ENCODE data around the gene MTHFS. TPM values are rescaled to one million over a fixed set of nuclear protein-coding genes. Genes with fewer than 3 reads are reported as not detected.

The MTHFS gene
- 10 to 100 TPM; 27.3 to 28.4 TPM for total RNA-seq

DNA sequence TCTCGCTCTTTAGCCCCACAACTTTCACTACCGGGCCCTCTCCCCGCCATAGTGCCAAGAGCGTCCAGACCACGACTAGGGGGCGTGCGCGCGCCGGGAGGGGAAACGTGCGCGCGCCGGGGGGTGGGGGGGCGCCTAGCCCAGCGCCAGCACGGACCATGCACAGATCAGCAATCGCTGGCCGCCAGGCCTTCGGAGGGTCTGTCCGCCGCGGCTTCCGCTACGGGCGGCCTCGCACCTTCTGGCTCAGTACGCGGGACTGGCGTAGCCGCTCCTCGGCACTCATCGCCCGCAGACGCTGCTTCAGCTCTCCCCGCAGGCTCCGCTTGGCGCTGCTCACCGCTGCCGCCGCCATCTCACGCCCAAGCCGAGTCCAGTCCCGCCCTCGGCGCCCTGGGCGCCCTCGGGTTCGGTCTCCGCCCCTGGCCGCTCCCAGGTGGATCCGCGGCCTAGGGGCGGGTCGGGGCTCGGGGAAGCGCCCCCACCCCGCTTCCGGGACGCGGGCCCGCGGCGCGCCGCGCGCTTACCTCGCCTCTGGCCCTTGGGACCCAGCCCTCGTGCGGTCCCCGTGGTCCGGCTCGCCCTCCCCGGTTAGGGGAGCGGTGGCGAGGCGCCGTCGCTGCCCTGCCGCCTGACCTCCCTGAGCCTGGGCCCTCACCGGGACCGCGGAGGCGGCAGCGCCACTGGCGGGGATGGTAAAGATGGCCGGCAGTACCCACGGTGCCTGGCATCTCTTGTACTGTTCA lies at the start of gene MTHFS:
Gene MTHFS (minus strand): TSS at position 381 of the 746 bp plus-strand sequence. CDS start 26 bp downstream, at position 355.
- peaks cover 22% of the 10 kb centered on the region for H3K36me3 Mint-ChIP-seq (ENCODE audit: low read depth)
- POLR2A ChIA-PET, result interaction anchor here (0.7 to 4.7 kb wide), 14 partner anchors 9 to 76 kb away, joined by 3 to 38 read pairs (median 5); partner anchors contain the start of gene BCL2A1
- peak within 1 kb of the TSS; percentile 98 for H3K4me3 Mint-ChIP-seq
- peak within 1 kb of the TSS; percentile 100 for H3K27ac Mint-ChIP-seq
- CTCF ChIA-PET, result interaction anchor here (1.3 to 3.1 kb wide), 9 partner anchors 10 to 97 kb away, joined by 3 to 12 read pairs (median 6); no protein-coding TSS in a partner anchor
- peaks cover 47% of the 10 kb centered on the region for H3K4me1 Mint-ChIP-seq (ENCODE audit: low read depth)
- ATAC-seq, result peak; percentile 78
- no peaks in the 10 kb centered on the region for H3K27me3 Mint-ChIP-seq
- intact Hi-C loops (cut with micrococcal nuclease), result loop anchor here (2.0 kb wide), 1 partner anchor 70 kb away; no protein-coding TSS in a partner anchor
- no peaks in the 10 kb centered on the region for H3K9me3 Mint-ChIP-seq
- TF ChIP-seq, protein P1, sequence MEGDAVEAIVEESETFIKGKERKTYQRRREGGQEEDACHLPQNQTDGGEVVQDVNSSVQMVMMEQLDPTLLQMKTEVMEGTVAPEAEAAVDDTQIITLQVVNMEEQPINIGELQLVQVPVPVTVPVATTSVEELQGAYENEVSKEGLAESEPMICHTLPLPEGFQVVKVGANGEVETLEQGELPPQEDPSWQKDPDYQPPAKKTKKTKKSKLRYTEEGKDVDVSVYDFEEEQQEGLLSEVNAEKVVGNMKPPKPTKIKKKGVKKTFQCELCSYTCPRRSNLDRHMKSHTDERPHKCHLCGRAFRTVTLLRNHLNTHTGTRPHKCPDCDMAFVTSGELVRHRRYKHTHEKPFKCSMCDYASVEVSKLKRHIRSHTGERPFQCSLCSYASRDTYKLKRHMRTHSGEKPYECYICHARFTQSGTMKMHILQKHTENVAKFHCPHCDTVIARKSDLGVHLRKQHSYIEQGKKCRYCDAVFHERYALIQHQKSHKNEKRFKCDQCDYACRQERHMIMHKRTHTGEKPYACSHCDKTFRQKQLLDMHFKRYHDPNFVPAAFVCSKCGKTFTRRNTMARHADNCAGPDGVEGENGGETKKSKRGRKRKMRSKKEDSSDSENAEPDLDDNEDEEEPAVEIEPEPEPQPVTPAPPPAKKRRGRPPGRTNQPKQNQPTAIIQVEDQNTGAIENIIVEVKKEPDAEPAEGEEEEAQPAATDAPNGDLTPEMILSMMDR (IDR thresholded peaks at IDR 0.05), result peak; percentile 20
- DNase-seq, result peak; percentile 77

DNA sequence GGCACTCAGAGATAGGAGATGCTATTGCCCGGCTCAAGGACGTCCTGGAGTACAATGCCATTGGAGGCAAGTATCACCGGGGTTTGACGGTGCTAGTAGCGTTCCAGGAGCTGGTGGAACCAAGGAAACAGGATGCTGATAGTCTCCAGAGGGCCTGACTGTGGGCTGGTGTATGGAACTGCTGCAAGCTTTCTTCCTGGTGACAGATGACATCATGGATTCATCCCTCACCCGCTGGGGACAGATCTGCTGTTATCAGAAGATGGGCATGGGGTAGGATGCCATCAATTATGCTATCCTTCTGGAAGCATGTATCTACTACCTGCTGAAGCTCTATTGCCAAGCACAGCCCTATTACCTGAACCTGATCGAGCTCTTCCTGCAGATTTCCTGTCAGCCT lies 47.8 kb upstream of the MTHFS start:
- ChIA-PET CTCF (no interaction called here), POLR2A (interaction anchor here (0.6 kb wide), 1 partner anchor 16 kb away, joined by 3 read pairs; no protein-coding TSS in a partner anchor)
- Mint-ChIP-seq H3K4me1 (ENCODE audit: low read depth) (peaks cover 30% of the 10 kb centered on the region), H3K4me3 (no peak overlapping the region), H3K9me3 (no peaks in the 10 kb centered on the region), H3K27me3 (no peaks in the 10 kb centered on the region), H3K27ac (no peak overlapping the region), H3K36me3 (ENCODE audit: low read depth) (no peaks in the 10 kb centered on the region)
- TF ChIP-seq, protein P1 (IDR thresholded peaks at IDR 0.05), result no peak
- intact Hi-C loops (cut with micrococcal nuclease), result no loop called here
- no peak for ATAC-seq
- no peak for DNase-seq

DNA sequence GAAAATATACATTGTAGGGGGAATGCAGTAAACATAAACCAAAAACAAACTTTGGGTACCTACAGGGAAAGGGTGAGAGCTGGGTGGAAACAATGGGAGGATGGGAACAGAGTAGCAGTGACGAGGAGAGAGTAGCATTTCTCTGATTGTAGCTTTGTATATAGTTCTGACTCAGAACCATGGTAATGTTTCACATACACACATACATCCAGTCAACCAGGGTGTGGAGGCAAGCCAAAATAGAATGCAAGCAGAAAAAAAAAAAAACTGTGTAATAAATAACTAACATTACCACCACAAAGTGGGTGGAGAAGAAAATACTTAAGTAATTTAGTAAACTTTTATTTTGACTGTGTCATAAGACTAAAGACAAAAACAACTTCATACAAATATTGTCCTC lies 47.0 kb upstream of the MTHFS start:
- POLR2A ChIA-PET, result no interaction called here
- Mint-ChIP-seq H3K4me1 (ENCODE audit: low read depth) (peaks cover 29% of the 10 kb centered on the region), H3K27ac (no peak overlapping the region), H3K4me3 (no peak overlapping the region), H3K9me3 (no peaks in the 10 kb centered on the region), H3K36me3 (ENCODE audit: low read depth) (no peaks in the 10 kb centered on the region), H3K27me3 (no peaks in the 10 kb centered on the region)
- CTCF ChIA-PET, result no interaction called here
- TF ChIP-seq, protein P1 (IDR thresholded peaks at IDR 0.05), result no peak
- intact Hi-C loops (cut with micrococcal nuclease), result no loop called here
- ATAC-seq, result peak; percentile 73
- no peak for DNase-seq

DNA sequence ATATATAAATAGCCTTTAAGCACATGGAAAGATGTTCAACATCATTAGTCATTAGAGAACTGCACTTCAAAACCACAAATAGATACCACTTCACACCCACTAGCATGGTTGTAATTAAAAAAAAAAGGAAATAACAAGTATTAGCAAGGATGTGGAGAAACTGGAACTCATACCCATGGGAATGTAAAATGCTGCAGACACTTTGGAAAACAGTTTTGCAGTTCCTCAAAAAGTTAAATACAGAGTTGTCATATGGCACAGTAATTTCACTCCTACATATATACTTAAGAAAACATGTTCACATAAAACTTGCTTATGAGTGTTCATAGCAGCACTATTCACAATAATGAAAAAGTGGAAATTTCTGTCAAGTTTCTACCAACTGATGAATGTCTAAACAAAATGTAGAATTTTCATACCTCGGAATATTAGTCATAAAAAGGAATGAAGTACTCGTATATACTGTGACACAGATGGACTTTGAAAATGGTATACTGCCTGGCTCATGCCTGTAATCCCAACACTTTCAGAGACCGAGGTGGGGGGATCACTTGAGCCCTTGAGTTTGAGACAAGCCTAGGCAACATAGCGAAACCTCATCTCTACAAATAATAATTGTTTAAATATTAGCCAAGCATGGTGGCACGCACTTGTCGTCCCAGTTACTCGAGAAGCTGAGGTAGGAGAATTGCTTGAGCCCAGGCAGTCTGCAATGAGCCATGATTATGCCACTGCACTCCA lies 46.1 kb upstream of the MTHFS start:
- H3K9me3 Mint-ChIP-seq, result no peaks in the 10 kb centered on the region

More for the DNA sequence above, 46.1 kb upstream of the MTHFS start:
- Mint-ChIP-seq H3K36me3 (ENCODE audit: low read depth) (no peaks in the 10 kb centered on the region), H3K27ac (no peak overlapping the region), H3K4me3 (no peak overlapping the region), H3K27me3 (no peaks in the 10 kb centered on the region), H3K4me1 (ENCODE audit: low read depth) (peaks cover 20% of the 10 kb centered on the region)
- ChIA-PET CTCF (no interaction called here), POLR2A (no interaction called here)
- intact Hi-C loops (cut with micrococcal nuclease), result no loop called here
- TF ChIP-seq, protein P1 (IDR thresholded peaks at IDR 0.05), result no peak
- DNase-seq (no peak), ATAC-seq (peak; percentile 30)
